OCI-LY1 (cell line): ENCODE measurements around the gene ANO4.

ENCODE experiments used
- H2AFZ ChIP-seq: fragments of 200-600 bp; sonication (generic), shearing (Covaris generic); 2 replicates; pipeline ENCODE4 v1.6.0; 2014; ENCODE audit warnings: antibody characterized with exemption, mild to moderate bottlenecking, low read length
- H3F3A ChIP-seq: fragments of 200-600 bp; sonication (generic), shearing (Covaris generic); 2 replicates; pipeline ENCODE4 v1.6.0; 2014; ENCODE audit warnings: mild to moderate bottlenecking, antibody characterized with exemption, low read length, moderate library complexity; ENCODE audit not compliant: insufficient read depth
- H3K27ac ChIP-seq: fragments of 200-600 bp; sonication (generic); 2 replicates; pipeline ENCODE4 v1.5.1; 2014; ENCODE audit warnings: low read length, mixed run types, mild to moderate bottlenecking, low read depth; ENCODE audit not compliant: poor library complexity, severe bottlenecking
- H3K27me3 ChIP-seq: fragments of 200-600 bp; sonication (generic); 2 replicates; pipeline ENCODE4 v1.6.0; 2014; ENCODE audit warnings: antibody characterized with exemption, mild to moderate bottlenecking, low read length, moderate library complexity; ENCODE audit not compliant: insufficient read depth
- H3K36me3 ChIP-seq: fragments of 200-600 bp; sonication (generic); 2 replicates; pipeline ENCODE4 v1.6.1; 2014; ENCODE audit warnings: mild to moderate bottlenecking, antibody characterized with exemption, low read length, moderate library complexity, mixed read lengths; ENCODE audit not compliant: insufficient read depth
- H3K4me1 ChIP-seq: fragments of 200-600 bp; sonication (generic); 2 replicates; pipeline ENCODE4 v1.5.1; 2014; ENCODE audit warnings: mild to moderate bottlenecking, low read length, moderate library complexity; ENCODE audit not compliant: insufficient read depth, severe bottlenecking
- H3K4me2 ChIP-seq: fragments of 200-600 bp; sonication (generic), shearing (Covaris generic); 2 replicates; pipeline ENCODE4 v1.6.1; 2014; ENCODE audit warnings: low read length
- H3K4me3 ChIP-seq: fragments of 200-600 bp; sonication (generic); 2 replicates; pipeline ENCODE4 v1.5.1; 2014; ENCODE audit warnings: low read length, low read depth, mild to moderate bottlenecking, mixed read lengths; ENCODE audit not compliant: poor library complexity, severe bottlenecking
- H3K79me2 ChIP-seq: fragments of 200-600 bp; shearing (Covaris generic); 2 replicates; pipeline ENCODE4 v1.6.1; 2016; ENCODE audit warnings: mixed run types, low read length, mixed read lengths; ENCODE audit not compliant: insufficient read depth
- H3K9ac ChIP-seq: fragments of 200-600 bp; sonication (generic), shearing (Covaris generic); 2 replicates; pipeline ENCODE4 v1.6.1; 2014; ENCODE audit warnings: mild to moderate bottlenecking, low read length, mixed read lengths
- H3K9me2 ChIP-seq: fragments of 200-600 bp; sonication (generic), shearing (Covaris generic); 2 replicates; pipeline ENCODE4 v1.6.1; 2014; ENCODE audit warnings: low read depth, mild to moderate bottlenecking, low read length, mixed read lengths
- H3K9me3 ChIP-seq: fragments of 200-600 bp; shearing (Covaris generic); 2 replicates; pipeline ENCODE4 v1.6.1; 2014; ENCODE audit warnings: low read length, mixed read lengths
- H4K20me1 ChIP-seq: fragments of 200-600 bp; sonication (generic), shearing (Covaris generic); 2 replicates; pipeline ENCODE4 v1.6.0; 2016; ENCODE audit warnings: mild to moderate bottlenecking, low read length; ENCODE audit not compliant: insufficient read depth
- CTCF ChIP-seq: fragments of 200-600 bp; sonication (generic), shearing (Covaris generic); IDR thresholded peaks from 2 replicates; pipeline ENCODE4 v1.5.1; 2017; ENCODE audit warnings: mild to moderate bottlenecking, antibody characterized with exemption, low read length, moderate library complexity, mixed read lengths
- EZH2 ChIP-seq: fragments of 200-600 bp; sonication (generic), shearing (Covaris generic); IDR thresholded peaks from 2 replicates; pipeline ENCODE4 v1.8.0; 2017; ENCODE audit warnings: borderline replicate concordance, mixed run types, mild to moderate bottlenecking, antibody characterized with exemption, low read length, moderate library complexity, mixed read lengths

Gene ANO4

DNA sequence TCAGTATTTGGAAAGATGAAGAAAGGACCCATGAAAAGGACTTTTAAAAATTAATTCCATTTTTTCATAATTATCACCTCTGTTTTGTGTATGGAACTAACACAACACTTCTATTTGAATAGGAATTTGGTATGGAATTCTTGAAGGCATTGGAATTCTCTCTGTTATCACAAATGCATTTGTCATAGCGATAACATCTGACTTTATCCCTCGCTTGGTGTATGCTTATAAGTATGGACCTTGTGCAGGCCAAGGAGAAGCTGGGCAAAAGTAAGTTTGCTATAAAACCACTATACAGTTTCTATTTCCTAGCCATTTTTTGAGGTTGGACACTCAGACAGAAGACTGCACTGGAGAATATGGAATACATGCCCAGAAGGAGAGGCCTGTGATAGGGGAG is 316.9 kb downstream of the ANO4 start:
- Histone ChIP-seq H3K27ac (no peak overlapping the region), H3K9ac (no peak overlapping the region), H4K20me1 (no peaks in the 10 kb centered on the region), H3K9me2 (no peaks in the 10 kb centered on the region), H3K9me3 (no peaks in the 10 kb centered on the region), H3K4me2 (no peak overlapping the region), H3K27me3 (no peaks in the 10 kb centered on the region), H3K4me1 (no peaks in the 10 kb centered on the region), H2AFZ (no peak overlapping the region), H3F3A (no peaks in the 10 kb centered on the region), H3K36me3 (no peaks in the 10 kb centered on the region), H3K79me2 (no peaks in the 10 kb centered on the region), H3K4me3 (no peak overlapping the region)
- no peak for TF ChIP-seq EZH2
- TF ChIP-seq CTCF: no peak

- no peak overlapping the region for H2AFZ ChIP-seq
- no peak overlapping the region for H3K4me3 ChIP-seq
- no peak overlapping the region for H3K27ac ChIP-seq
- H3K9ac ChIP-seq: no peak overlapping the region
- H3F3A ChIP-seq: no peaks in the 10 kb centered on the region
- TF ChIP-seq EZH2 (no peak), CTCF (no peak)
- no peaks in the 10 kb centered on the region for H4K20me1 ChIP-seq
- no peaks in the 10 kb centered on the region for H3K4me1 ChIP-seq
- no peak overlapping the region for H3K4me2 ChIP-seq
- no peaks in the 10 kb centered on the region for H3K79me2 ChIP-seq
- H3K9me3 ChIP-seq: no peaks in the 10 kb centered on the region
- no peaks in the 10 kb centered on the region for H3K9me2 ChIP-seq
- no peaks in the 10 kb centered on the region for H3K27me3 ChIP-seq
- no peaks in the 10 kb centered on the region for H3K36me3 ChIP-seq
Observed at GRCh38 chr12:101115326-101115725, 320.8 kb downstream of the ANO4 start.

- H2AFZ ChIP-seq: no peak overlapping the region
- H4K20me1 ChIP-seq: no peaks in the 10 kb centered on the region
- H3F3A ChIP-seq: no peaks in the 10 kb centered on the region
- no peak overlapping the region for H3K27ac ChIP-seq
- no peaks in the 10 kb centered on the region for H3K4me1 ChIP-seq
- no peaks in the 10 kb centered on the region for H3K27me3 ChIP-seq
- TF ChIP-seq CTCF (no peak), EZH2 (no peak)
- H3K9me3 ChIP-seq: no peaks in the 10 kb centered on the region
- H3K36me3 ChIP-seq: no peaks in the 10 kb centered on the region
- H3K4me2 ChIP-seq: no peak overlapping the region
- no peaks in the 10 kb centered on the region for H3K9me2 ChIP-seq
- no peak overlapping the region for H3K4me3 ChIP-seq
- no peaks in the 10 kb centered on the region for H3K79me2 ChIP-seq
- no peak overlapping the region for H3K9ac ChIP-seq
Observed at GRCh38 chr12:101116911-101117310, 322.3 kb downstream of the ANO4 start.
